SH-SY5Y (cell line): ENCODE results near the gene CHP1.

Experiments used
- GATA2 ChIP-seq: IDR thresholded peaks from 2 replicates; pipeline ENCODE4 v1.6.1; 2011; ENCODE audit warnings: mild to moderate bottlenecking, low read depth, low read length
- GATA3 ChIP-seq: IDR thresholded peaks from 2 replicates; pipeline ENCODE4 v1.6.1; 2011; ENCODE audit warnings: low read depth, mild to moderate bottlenecking, low read length, moderate library complexity

GRCh38 chr15:41286665-41287333 lies 55.7 kb downstream of the CHP1 start:
- TF ChIP-seq GATA3 (no peak), GATA2 (no peak)
